Right atrium auricular region (tissue), 2 donors: ENCODE measurements around the gene DMRTA2. TPM values are rescaled to one million over a fixed set of nuclear protein-coding genes. Genes with fewer than 3 reads are reported as not detected.

Source experiments
- DNase-seq: peaks from one replicate; pipeline ENCODE4 v3.0.0-alpha.2; 2019; ENCODE audit warnings: low spot score
- H3K27ac ChIP-seq, 2 donors: fragments of 200-600 bp; sonication (generic); 1 replicate in 1 of 2; 2 replicates in 1 of 2; pipeline ENCODE4 v1.5.1; 2016 to 2019
- H3K27me3 ChIP-seq, 2 donors: fragments of 200-600 bp; sonication (generic); one replicate each; pipeline versions ENCODE4 v1.5.1 to v1.6.0; 2017 to 2019
- H3K36me3 ChIP-seq: fragments of 200-600 bp; sonication (generic); one replicate; pipeline ENCODE4 v1.5.1; 2016
- H3K4me1 ChIP-seq, 2 donors: fragments of 200-600 bp; sonication (generic); one replicate each; pipeline versions ENCODE4 v1.5.1 to v1.6.0; 2017 to 2019
- H3K4me3 ChIP-seq, 2 donors: fragments of 200-600 bp; sonication (generic); 1 replicate in 1 of 2; 2 replicates in 1 of 2; pipeline ENCODE4 v1.5.1; 2017 to 2019; ENCODE audit warnings: mild to moderate bottlenecking in 1 of 2, moderate library complexity in 1 of 2
- H3K9me3 ChIP-seq, 2 donors: fragments of 200-600 bp; sonication (generic); one replicate each; pipeline ENCODE4 v1.5.1; 2019
- CTCF ChIP-seq, 2 donors: fragments of 200-600 bp; sonication (generic); IDR thresholded peaks; one replicate each; pipeline ENCODE4 v1.5.1; 2019; ENCODE audit warnings: antibody characterized with exemption in 2 of 2
- total RNA-seq, 2 donors: library from RNA; depleted of rRNA; stranded (reverse); fragments of >200 nt; gene quantifications; one replicate each; pipeline ENCODE4 v1.1.0, GENCODE V29; 2016

The DMRTA2 gene
- total RNA-seq, 2 donors from 2014 or later = not detected

GRCh38 chr1:50418600-50419109, 4.6 kb downstream of the DMRTA2 start:
- Histone ChIP-seq H3K9me3 (no peaks in the 10 kb centered on the region), H3K27me3 (peaks cover 52 to 81% of the 10 kb centered on the region in 2 donors), H3K4me3 (peak overlapping the region; percentile 10 to 41), H3K36me3 (no peaks in the 10 kb centered on the region), H3K4me1 (peaks cover 0 to 55% of the 10 kb centered on the region in 2 donors), H3K27ac (no peak overlapping the region)
- DNase-seq = no peak
- TF ChIP-seq CTCF (IDR thresholded peaks at IDR 0.05) = no peak

DNA sequence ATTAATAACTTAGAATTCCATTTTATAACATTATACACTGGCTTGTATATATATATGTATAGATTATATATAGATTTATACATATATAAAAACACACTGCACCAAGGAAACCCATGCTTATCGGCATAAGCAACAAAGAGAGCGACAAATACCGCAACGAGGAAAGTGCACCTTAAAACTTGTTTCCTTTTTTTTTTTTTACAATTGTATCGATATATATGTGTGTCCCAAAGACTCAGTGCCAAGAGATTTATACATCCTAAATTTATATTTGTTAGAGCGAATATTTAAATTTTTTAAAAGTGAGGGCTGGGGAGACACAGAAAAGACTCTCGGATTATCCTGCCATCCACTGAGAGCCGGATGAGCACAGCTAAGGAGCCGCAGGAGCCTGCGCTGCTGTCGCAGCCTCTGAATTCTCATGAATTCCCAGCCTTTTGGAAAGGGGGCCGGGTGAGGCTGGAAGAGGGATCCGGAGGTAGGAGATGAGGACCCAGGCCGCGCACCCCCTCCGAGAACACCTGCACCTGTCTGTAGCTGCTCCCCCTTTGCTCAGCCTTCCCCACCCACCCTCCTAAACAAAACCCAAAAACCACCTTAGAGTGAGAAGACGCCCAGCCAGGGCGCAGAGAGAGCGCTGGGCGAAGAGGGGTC, 5.2 kb downstream of the DMRTA2 start:
- Histone ChIP-seq H3K36me3 (no peaks in the 10 kb centered on the region), H3K27me3 (peaks cover 46 to 75% of the 10 kb centered on the region in 2 donors), H3K9me3 (peaks cover 0 to 5% of the 10 kb centered on the region in 2 donors), H3K4me1 (peaks cover 0 to 49% of the 10 kb centered on the region in 2 donors), H3K27ac (no peak overlapping the region), H3K4me3 (peak overlapping the region; percentile 10 to 41)
- no peak for TF ChIP-seq CTCF (IDR thresholded peaks at IDR 0.05)
- DNase-seq = no peak

GRCh38 chr1:50417507-50417906, 5.7 kb downstream of the DMRTA2 start:
- TF ChIP-seq CTCF (IDR thresholded peaks at IDR 0.05) = no peak
- DNase-seq = no peak
- Histone ChIP-seq H3K36me3 (no peaks in the 10 kb centered on the region), H3K4me1 (peaks cover 0 to 43% of the 10 kb centered on the region in 2 donors), H3K9me3 (peaks cover 0 to 11% of the 10 kb centered on the region in 2 donors), H3K4me3 (no peak overlapping the region), H3K27ac (no peak overlapping the region), H3K27me3 (peaks cover 41 to 69% of the 10 kb centered on the region in 2 donors)

GRCh38 chr1:50416553-50417453, 6.4 kb downstream of the DMRTA2 start:
- peaks cover 0 to 39% of the 10 kb centered on the region in 2 donors for H3K4me1 ChIP-seq
- no peak overlapping the region for H3K4me3 ChIP-seq
- H3K9me3 ChIP-seq = peaks cover 0 to 13% of the 10 kb centered on the region in 2 donors
- H3K27ac ChIP-seq = no peak overlapping the region
- no peak for TF ChIP-seq CTCF (IDR thresholded peaks at IDR 0.05)
- no peak for DNase-seq
- H3K36me3 ChIP-seq = no peaks in the 10 kb centered on the region
- H3K27me3 ChIP-seq = peaks cover 35 to 62% of the 10 kb centered on the region in 2 donors

DNA sequence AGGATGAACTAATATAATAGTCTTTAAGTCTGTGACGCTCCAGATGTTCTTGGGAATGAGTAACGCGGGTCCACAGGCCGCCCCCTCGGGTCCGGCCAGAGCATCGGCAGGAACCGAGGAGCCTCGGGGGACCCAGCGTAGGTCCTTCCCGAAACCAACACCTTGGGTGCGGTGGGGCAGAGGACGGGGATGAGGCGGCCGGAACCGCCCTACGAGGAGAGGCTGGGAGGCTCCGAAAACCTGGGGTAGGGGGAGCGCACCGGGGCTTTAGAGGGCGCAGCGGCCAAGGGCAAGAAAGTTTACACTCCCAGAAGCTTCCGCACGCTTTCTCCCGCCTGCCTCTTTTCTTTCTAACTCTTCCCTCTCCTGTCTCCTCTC, 7.1 kb downstream of the DMRTA2 start:
- TF ChIP-seq CTCF (IDR thresholded peaks at IDR 0.05) = no peak
- Histone ChIP-seq H3K9me3 (peaks cover 0 to 13% of the 10 kb centered on the region in 2 donors), H3K4me1 (peaks cover 0 to 38% of the 10 kb centered on the region in 2 donors), H3K27ac (no peak overlapping the region), H3K4me3 (no peak overlapping the region), H3K27me3 (peaks cover 29 to 56% of the 10 kb centered on the region in 2 donors), H3K36me3 (no peaks in the 10 kb centered on the region)
- DNase-seq = no peak
